GM23338 (cell line): ENCODE results near the gene INPP5A. TPM values are rescaled to one million over a fixed set of nuclear protein-coding genes. Genes with fewer than 3 reads are reported as not detected.

Experiments
- ATAC-seq: fragments of 200-7000 bp; cut with Tn5 transposase; 3 replicates; pipeline ENCODE4 v1.9.1; 2020
- DNase-seq: peaks from one replicate; pipeline ENCODE4 v3.0.0-alpha.2; 2015; ENCODE audit warnings: low spot score
- H2AFZ ChIP-seq: fragments of 200-600 bp; sonication (generic); 2 replicates; pipeline ENCODE4 v1.8.0; 2016; ENCODE audit warnings: antibody characterized with exemption, mild to moderate bottlenecking, moderate library complexity
- H3F3A ChIP-seq: fragments of 200-600 bp; sonication (generic); replicated peaks from 2 replicates; pipeline ENCODE4 v1.8.0; 2017; ENCODE audit warnings: antibody characterized with exemption, mixed run types, low read depth
- H3K27ac ChIP-seq: fragments of 200-600 bp; sonication (generic); 2 replicates; pipeline ENCODE4 v1.6.1; 2016; ENCODE audit warnings: low read depth
- H3K27me3 ChIP-seq: fragments of 200-600 bp; sonication (generic); 2 replicates; pipeline ENCODE4 v1.8.0; 2016; ENCODE audit warnings: mild to moderate bottlenecking, mixed run types, moderate library complexity; ENCODE audit not compliant: insufficient read depth
- H3K36me3 ChIP-seq: fragments of 200-600 bp; sonication (generic); 2 replicates; pipeline ENCODE4 v1.8.0; 2016; ENCODE audit warnings: mild to moderate bottlenecking; ENCODE audit not compliant: insufficient read depth
- H3K4me1 ChIP-seq: fragments of 200-600 bp; sonication (generic); 2 replicates; pipeline ENCODE4 v1.8.0; 2016; ENCODE audit warnings: mild to moderate bottlenecking, moderate library complexity; ENCODE audit not compliant: insufficient read depth
- H3K4me2 ChIP-seq: fragments of 200-600 bp; sonication (generic); 2 replicates; pipeline ENCODE4 v1.7.1; 2017; ENCODE audit warnings: mixed run types
- H3K4me3 ChIP-seq: fragments of 200-600 bp; sonication (generic); 2 replicates; pipeline ENCODE4 v1.6.1; 2016; ENCODE audit warnings: mixed run types
- H3K79me2 ChIP-seq: fragments of 200-600 bp; sonication (generic); replicated peaks from 2 replicates; pipeline ENCODE4 v1.8.0; 2017; ENCODE audit warnings: mild to moderate bottlenecking; ENCODE audit not compliant: insufficient read depth
- H3K9me2 ChIP-seq: fragments of 200-600 bp; sonication (generic); 2 replicates; pipeline ENCODE4 v1.8.0; 2017; ENCODE audit not compliant: insufficient read depth
- H4K20me1 ChIP-seq: fragments of 200-600 bp; sonication (generic); replicated peaks from 2 replicates; pipeline ENCODE4 v1.8.0; 2017; ENCODE audit warnings: mild to moderate bottlenecking; ENCODE audit not compliant: insufficient read depth
- H3K27ac Mint-ChIP-seq: 2 replicates; pipeline ENCODE4 v1.8.0; 2020; ENCODE audit warnings: inconsistent platforms, mild to moderate bottlenecking, moderate library complexity, mixed read lengths
- H3K27me3 Mint-ChIP-seq: 3 replicates; pipeline ENCODE4 v1.8.0; 2022; ENCODE audit warnings: low read depth, mild to moderate bottlenecking, moderate library complexity, mixed read lengths, inconsistent platforms; ENCODE audit not compliant: insufficient read depth, poor library complexity
- H3K36me3 Mint-ChIP-seq: 3 replicates; pipeline ENCODE4 v1.8.0; 2021; ENCODE audit warnings: low read depth, mild to moderate bottlenecking, inconsistent platforms, moderate library complexity, mixed read lengths
- H3K4me1 Mint-ChIP-seq: 3 replicates; pipeline ENCODE4 v1.8.0; 2020; ENCODE audit warnings: mild to moderate bottlenecking, inconsistent platforms, mixed read lengths
- H3K4me3 Mint-ChIP-seq: 3 replicates; pipeline ENCODE4 v1.8.0; 2021; ENCODE audit warnings: moderate library complexity, mild to moderate bottlenecking, inconsistent platforms, mixed read lengths
- H3K9me3 Mint-ChIP-seq: 3 replicates; pipeline ENCODE4 v1.8.0; 2020; ENCODE audit warnings: moderate library complexity, mild to moderate bottlenecking, inconsistent platforms, mixed read lengths
- CREB1 ChIP-seq: fragments of 250-450 bp; sonication (Bioruptor Pico); IDR thresholded peaks from 2 replicates; pipeline ENCODE4 v1.5.0; 2020; ENCODE audit warnings: low read depth, mild to moderate bottlenecking, moderate library complexity
- ETS1 ChIP-seq: IDR thresholded peaks from 2 replicates; pipeline ENCODE4 v1.6.1; 2016; ENCODE audit warnings: antibody characterized with exemption
- EZH2 ChIP-seq: fragments of 200-600 bp; sonication (generic); IDR thresholded peaks from one replicate; pipeline ENCODE4 v1.8.0; 2017; ENCODE audit warnings: antibody characterized with exemption, mild to moderate bottlenecking, low read depth; ENCODE audit not compliant: unreplicated experiment
- EZH2phosphoT487 ChIP-seq: fragments of 200-600 bp; sonication (generic); IDR thresholded peaks from one replicate; pipeline ENCODE4 v1.8.1; 2018; ENCODE audit warnings: antibody characterized with exemption; ENCODE audit not compliant: unreplicated experiment
- JUNB ChIP-seq: IDR thresholded peaks from one replicate; pipeline ENCODE4 v1.6.1; 2016; ENCODE audit warnings: antibody characterized with exemption; ENCODE audit not compliant: unreplicated experiment
- NANOG ChIP-seq: IDR thresholded peaks from 2 replicates; pipeline ENCODE4 v1.6.1; 2016; ENCODE audit warnings: antibody characterized with exemption, borderline replicate concordance
- POLR2AphosphoS5 ChIP-seq: IDR thresholded peaks from 2 replicates; pipeline ENCODE4 v1.6.1; 2016; ENCODE audit warnings: antibody characterized with exemption, low read depth
- REST ChIP-seq: IDR thresholded peaks from one replicate; pipeline ENCODE4 v1.6.1; 2018; ENCODE audit warnings: antibody characterized with exemption; ENCODE audit not compliant: unreplicated experiment
- STAT1 ChIP-seq: IDR thresholded peaks from one replicate; pipeline ENCODE4 v1.6.1; 2016; ENCODE audit warnings: antibody characterized with exemption; ENCODE audit not compliant: unreplicated experiment
- ZNF114 ChIP-seq: fragments of 250-450 bp; sonication (Bioruptor Pico); IDR thresholded peaks from 2 replicates; pipeline ENCODE4 v1.5.0; 2020; ENCODE audit warnings: mild to moderate bottlenecking, moderate library complexity
- ZNF331 ChIP-seq: fragments of 250-450 bp; sonication (Bioruptor Pico); IDR thresholded peaks from 2 replicates; pipeline ENCODE4 v1.5.0; 2020; ENCODE audit warnings: low read depth, mild to moderate bottlenecking, moderate library complexity
- polyA plus RNA-seq: library from polyadenylated mRNA; unstranded; fragments of >200 nt; fragmentation: Nextera tagmentation; extraction: Ambion mirVana; gene quantifications from 2 replicates; pipeline ENCODE4 v1.2.1, GENCODE V29; 2016
- total RNA-seq: library from RNA; depleted of rRNA; stranded (reverse); fragments of >200 nt; shearing (Covaris generic); gene quantifications from 2 replicates; pipeline ENCODE4 v1.2.3, GENCODE V29; 2014
- TF ChIP-seq, protein P1 (sequence below): fragments of 250-450 bp; sonication (Bioruptor Pico); IDR thresholded peaks from 2 replicates; pipeline ENCODE4 v1.5.0; 2020; ENCODE audit warnings: mild to moderate bottlenecking, moderate library complexity
- TF ChIP-seq, protein P2 (sequence below), 2 experiments: fragments of 200-600 bp in 1 of 2; sonication (generic) in 1 of 2; conservative IDR thresholded peaks; 2 replicates each; pipeline versions ENCODE4 v1.5.1 to v1.6.1; 2016 to 2017; ENCODE audit warnings: antibody characterized with exemption in 2 of 2, low read depth in 2 of 2, mild to moderate bottlenecking in 2 of 2, moderate library complexity in 1 of 2

The INPP5A gene
- total and polyA plus RNA-seq, 2 experiments from 2014 or later = 5.9 to 40.6 TPM

- H3K27me3 Mint-ChIP-seq = peaks cover 12% of the 10 kb centered on the region
- no peaks in the 10 kb centered on the region for H3K36me3 ChIP-seq
- no peak overlapping the region for H3K4me2 ChIP-seq
- no peaks in the 10 kb centered on the region for H3K4me1 ChIP-seq
- H3K36me3 Mint-ChIP-seq = peaks cover 3% of the 10 kb centered on the region; the same call in 1 of the 3 replicates
- DNase-seq = no peak
- no peaks in the 10 kb centered on the region for H3K9me2 ChIP-seq
- H3K79me2 ChIP-seq = no peaks in the 10 kb centered on the region
- no peak overlapping the region for H3K4me3 Mint-ChIP-seq
- TF ChIP-seq JUNB (no peak), ETS1 (no peak), STAT1 (no peak), ZNF331 (CRISPR knock-in tag) (no peak), CREB1 (CRISPR knock-in tag) (no peak), EZH2 (no peak), ZNF114 (CRISPR knock-in tag) (no peak), NANOG (no peak), EZH2phosphoT487 (no peak), REST (no peak), POLR2AphosphoS5 (no peak)
- TF ChIP-seq, protein P1, sequence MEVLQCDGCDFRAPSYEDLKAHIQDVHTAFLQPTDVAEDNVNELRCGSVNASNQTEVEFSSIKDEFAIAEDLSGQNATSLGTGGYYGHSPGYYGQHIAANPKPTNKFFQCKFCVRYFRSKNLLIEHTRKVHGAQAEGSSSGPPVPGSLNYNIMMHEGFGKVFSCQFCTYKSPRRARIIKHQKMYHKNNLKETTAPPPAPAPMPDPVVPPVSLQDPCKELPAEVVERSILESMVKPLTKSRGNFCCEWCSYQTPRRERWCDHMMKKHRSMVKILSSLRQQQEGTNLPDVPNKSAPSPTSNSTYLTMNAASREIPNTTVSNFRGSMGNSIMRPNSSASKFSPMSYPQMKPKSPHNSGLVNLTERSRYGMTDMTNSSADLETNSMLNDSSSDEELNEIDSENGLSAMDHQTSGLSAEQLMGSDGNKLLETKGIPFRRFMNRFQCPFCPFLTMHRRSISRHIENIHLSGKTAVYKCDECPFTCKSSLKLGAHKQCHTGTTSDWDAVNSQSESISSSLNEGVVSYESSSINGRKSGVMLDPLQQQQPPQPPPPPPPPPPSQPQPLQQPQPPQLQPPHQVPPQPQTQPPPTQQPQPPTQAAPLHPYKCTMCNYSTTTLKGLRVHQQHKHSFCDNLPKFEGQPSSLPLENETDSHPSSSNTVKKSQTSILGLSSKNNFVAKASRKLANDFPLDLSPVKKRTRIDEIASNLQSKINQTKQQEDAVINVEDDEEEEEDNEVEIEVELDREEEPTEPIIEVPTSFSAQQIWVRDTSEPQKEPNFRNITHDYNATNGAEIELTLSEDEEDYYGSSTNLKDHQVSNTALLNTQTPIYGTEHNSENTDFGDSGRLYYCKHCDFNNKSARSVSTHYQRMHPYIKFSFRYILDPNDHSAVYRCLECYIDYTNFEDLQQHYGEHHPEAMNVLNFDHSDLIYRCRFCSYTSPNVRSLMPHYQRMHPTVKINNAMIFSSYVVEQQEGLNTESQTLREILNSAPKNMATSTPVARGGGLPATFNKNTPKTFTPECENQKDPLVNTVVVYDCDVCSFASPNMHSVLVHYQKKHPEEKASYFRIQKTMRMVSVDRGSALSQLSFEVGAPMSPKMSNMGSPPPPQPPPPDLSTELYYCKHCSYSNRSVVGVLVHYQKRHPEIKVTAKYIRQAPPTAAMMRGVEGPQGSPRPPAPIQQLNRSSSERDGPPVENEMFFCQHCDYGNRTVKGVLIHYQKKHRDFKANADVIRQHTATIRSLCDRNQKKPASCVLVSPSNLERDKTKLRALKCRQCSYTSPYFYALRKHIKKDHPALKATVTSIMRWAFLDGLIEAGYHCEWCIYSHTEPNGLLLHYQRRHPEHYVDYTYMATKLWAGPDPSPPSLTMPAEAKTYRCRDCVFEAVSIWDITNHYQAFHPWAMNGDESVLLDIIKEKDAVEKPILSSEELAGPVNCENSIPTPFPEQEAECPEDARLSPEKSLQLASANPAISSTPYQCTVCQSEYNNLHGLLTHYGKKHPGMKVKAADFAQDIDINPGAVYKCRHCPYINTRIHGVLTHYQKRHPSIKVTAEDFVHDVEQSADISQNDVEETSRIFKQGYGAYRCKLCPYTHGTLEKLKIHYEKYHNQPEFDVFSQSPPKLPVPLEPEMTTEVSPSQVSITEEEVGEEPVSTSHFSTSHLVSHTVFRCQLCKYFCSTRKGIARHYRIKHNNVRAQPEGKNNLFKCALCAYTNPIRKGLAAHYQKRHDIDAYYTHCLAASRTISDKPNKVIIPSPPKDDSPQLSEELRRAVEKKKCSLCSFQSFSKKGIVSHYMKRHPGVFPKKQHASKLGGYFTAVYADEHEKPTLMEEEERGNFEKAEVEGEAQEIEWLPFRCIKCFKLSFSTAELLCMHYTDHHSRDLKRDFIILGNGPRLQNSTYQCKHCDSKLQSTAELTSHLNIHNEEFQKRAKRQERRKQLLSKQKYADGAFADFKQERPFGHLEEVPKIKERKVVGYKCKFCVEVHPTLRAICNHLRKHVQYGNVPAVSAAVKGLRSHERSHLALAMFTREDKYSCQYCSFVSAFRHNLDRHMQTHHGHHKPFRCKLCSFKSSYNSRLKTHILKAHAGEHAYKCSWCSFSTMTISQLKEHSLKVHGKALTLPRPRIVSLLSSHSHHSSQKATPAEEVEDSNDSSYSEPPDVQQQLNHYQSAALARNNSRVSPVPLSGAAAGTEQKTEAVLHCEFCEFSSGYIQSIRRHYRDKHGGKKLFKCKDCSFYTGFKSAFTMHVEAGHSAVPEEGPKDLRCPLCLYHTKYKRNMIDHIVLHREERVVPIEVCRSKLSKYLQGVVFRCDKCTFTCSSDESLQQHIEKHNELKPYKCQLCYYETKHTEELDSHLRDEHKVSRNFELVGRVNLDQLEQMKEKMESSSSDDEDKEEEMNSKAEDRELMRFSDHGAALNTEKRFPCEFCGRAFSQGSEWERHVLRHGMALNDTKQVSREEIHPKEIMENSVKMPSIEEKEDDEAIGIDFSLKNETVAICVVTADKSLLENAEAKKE (CRISPR knock-in tag) = no peak
- TF ChIP-seq, protein P2, sequence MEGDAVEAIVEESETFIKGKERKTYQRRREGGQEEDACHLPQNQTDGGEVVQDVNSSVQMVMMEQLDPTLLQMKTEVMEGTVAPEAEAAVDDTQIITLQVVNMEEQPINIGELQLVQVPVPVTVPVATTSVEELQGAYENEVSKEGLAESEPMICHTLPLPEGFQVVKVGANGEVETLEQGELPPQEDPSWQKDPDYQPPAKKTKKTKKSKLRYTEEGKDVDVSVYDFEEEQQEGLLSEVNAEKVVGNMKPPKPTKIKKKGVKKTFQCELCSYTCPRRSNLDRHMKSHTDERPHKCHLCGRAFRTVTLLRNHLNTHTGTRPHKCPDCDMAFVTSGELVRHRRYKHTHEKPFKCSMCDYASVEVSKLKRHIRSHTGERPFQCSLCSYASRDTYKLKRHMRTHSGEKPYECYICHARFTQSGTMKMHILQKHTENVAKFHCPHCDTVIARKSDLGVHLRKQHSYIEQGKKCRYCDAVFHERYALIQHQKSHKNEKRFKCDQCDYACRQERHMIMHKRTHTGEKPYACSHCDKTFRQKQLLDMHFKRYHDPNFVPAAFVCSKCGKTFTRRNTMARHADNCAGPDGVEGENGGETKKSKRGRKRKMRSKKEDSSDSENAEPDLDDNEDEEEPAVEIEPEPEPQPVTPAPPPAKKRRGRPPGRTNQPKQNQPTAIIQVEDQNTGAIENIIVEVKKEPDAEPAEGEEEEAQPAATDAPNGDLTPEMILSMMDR (conservative IDR thresholded peaks at IDR 0.05; ENCODE audit: low read depth in 2 of 2) = no peak
- no peak overlapping the region for H3K27ac ChIP-seq
- H3K4me1 Mint-ChIP-seq = peaks cover 9% of the 10 kb centered on the region; the same call in 2 of the 3 replicates
- H2AFZ ChIP-seq = no peak overlapping the region
- ATAC-seq = no peak
- H3K27ac Mint-ChIP-seq = no peak overlapping the region
- peaks cover 3% of the 10 kb centered on the region; the same call in 1 of the 2 replicates for H4K20me1 ChIP-seq
- H3K4me3 ChIP-seq = no peak overlapping the region
- peaks cover 5% of the 10 kb centered on the region for H3K9me3 Mint-ChIP-seq
- no peaks in the 10 kb centered on the region for H3K27me3 ChIP-seq
- H3F3A ChIP-seq = no peaks in the 10 kb centered on the region
These were observed 71.6 kb downstream of the INPP5A start for GRCh38 chr10:132609211-132609610.
